Keratinocyte (primary cell): ENCODE data around the gene DLG2. TPM values are rescaled to one million over a fixed set of nuclear protein-coding genes. Genes with fewer than 3 reads are reported as not detected.

ENCODE experiments used
- DNase-seq: peaks from one replicate; pipeline ENCODE4 v3.0.0-alpha.2; 2011; ENCODE audit warnings: low read depth, missing footprints, low spot score
- FAIRE-seq: peaks from 2 replicates; lab custom pipeline; 2011; peaks lifted over from hg19 to GRCh38; lab: Jason Lieb, UNC
- H2AFZ ChIP-seq: 2 replicates; pipeline ENCODE4 v1.6.0; 2012; ENCODE audit warnings: low read length, control low read depth, inconsistent platforms; ENCODE audit not compliant: control insufficient read depth
- H3K27ac ChIP-seq: 2 replicates; pipeline ENCODE4 v1.5.1; 2011; ENCODE audit warnings: low read length; ENCODE audit not compliant: control insufficient read depth, insufficient read depth
- H3K27me3 ChIP-seq: 3 replicates; pipeline ENCODE4 v1.6.0; 2011; ENCODE audit warnings: low read length; ENCODE audit not compliant: control insufficient read depth, insufficient read depth; ENCODE audit errors: extremely low read depth
- H3K36me3 ChIP-seq, 2 experiments: 2 replicates in 1 of 2; 3 replicates in 1 of 2; pipeline ENCODE4 v1.5.1; 2011; ENCODE audit warnings: low read length in 2 of 2, mild to moderate bottlenecking in 1 of 2; ENCODE audit not compliant: control insufficient read depth in 2 of 2, insufficient read depth in 2 of 2; ENCODE audit errors: extremely low read depth in 1 of 2
- H3K4me1 ChIP-seq: 3 replicates; pipeline ENCODE4 v1.5.1; 2011; ENCODE audit warnings: low read length; ENCODE audit not compliant: control insufficient read depth, insufficient read depth; ENCODE audit errors: extremely low read depth
- H3K4me2 ChIP-seq: 3 replicates; pipeline ENCODE4 v1.6.0; 2011; ENCODE audit warnings: low read depth, low read length; ENCODE audit not compliant: control insufficient read depth, insufficient read depth; ENCODE audit errors: extremely low read depth
- H3K4me3 ChIP-seq, 3 experiments: fragments of 200-600 bp in 1 of 3; sonication (generic) in 1 of 3; 2 replicates in 2 of 3; 3 replicates in 1 of 3; pipeline ENCODE4 v1.5.1; 2011 to 2016; ENCODE audit warnings: low read length in 3 of 3, mild to moderate bottlenecking in 3 of 3, control low read depth in 2 of 3, inconsistent platforms in 1 of 3, low read depth in 1 of 3, mixed read lengths in 1 of 3, mixed run types in 1 of 3, moderate library complexity in 1 of 3; ENCODE audit not compliant: control insufficient read depth in 2 of 3, insufficient read depth in 2 of 3; ENCODE audit errors: extremely low read depth in 1 of 3
- H3K79me2 ChIP-seq: 2 replicates; pipeline ENCODE4 v1.6.0; 2012; ENCODE audit warnings: low read length; ENCODE audit not compliant: control insufficient read depth, insufficient read depth
- H3K9ac ChIP-seq: 3 replicates; pipeline ENCODE4 v1.6.0; 2011; ENCODE audit warnings: low read length; ENCODE audit not compliant: control insufficient read depth, insufficient read depth; ENCODE audit errors: extremely low read depth
- H3K9me1 ChIP-seq: 3 replicates; pipeline ENCODE4 v1.6.0; 2011; ENCODE audit warnings: low read length; ENCODE audit not compliant: control insufficient read depth, insufficient read depth; ENCODE audit errors: extremely low read depth
- H3K9me3 ChIP-seq: 2 replicates; pipeline ENCODE4 v1.5.1; 2012; ENCODE audit warnings: low read depth, low read length; ENCODE audit not compliant: control insufficient read depth
- H4K20me1 ChIP-seq: 3 replicates; pipeline ENCODE4 v1.6.0; 2011; ENCODE audit warnings: low read length; ENCODE audit not compliant: control insufficient read depth, insufficient read depth; ENCODE audit errors: extremely low read depth
- CTCF ChIP-seq, 3 experiments: IDR thresholded peaks in 1 of 3; conservative IDR thresholded peaks in 1 of 3; optimal IDR thresholded peaks in 1 of 3; 2 replicates in 2 of 3; 3 replicates in 1 of 3; pipeline versions ENCODE3 to v1.5.1; 2011; ENCODE audit warnings: low read length in 3 of 3, mild to moderate bottlenecking in 3 of 3, moderate library complexity in 2 of 3, control low read depth in 1 of 3, inconsistent platforms in 1 of 3; ENCODE audit not compliant: insufficient read depth in 2 of 3; ENCODE audit errors: extremely low read depth in 1 of 3
- EZH2 ChIP-seq: IDR thresholded peaks from one replicate; pipeline ENCODE4 v1.6.1; 2012; ENCODE audit warnings: inconsistent platforms, mild to moderate bottlenecking, low read length, moderate library complexity
- dilution Hi-C: fragments of 300-500 bp; cut with MboI; formaldehyde crosslinking; loops from one replicate; pipeline ENCODE4 v1.7.0; 2020; ENCODE audit warnings: low sequenced_read_pairs; ENCODE audit not compliant: extremely low pct_ligation_motif_present
- polyA plus RNA-seq, 5 experiments: library from polyadenylated mRNA; depleted of rRNA in 3 of 5; stranded (reverse) in 3 of 5; stranded (forward) in 1 of 5; unstranded in 1 of 5; fragments of >200 nt; gene quantifications; 1 replicate in 1 of 5; 2 replicates in 3 of 5; 3 replicates in 1 of 5; pipeline versions ENCODE4 v1.2.1 to v1.2.3, GENCODE V29; 2011 to 2012; ENCODE audit warnings: missing spikeins in 2 of 5, low read depth in 1 of 5, low replicate concordance in 1 of 5

The DLG2 gene
- polyA plus RNA-seq, 1 donor (not counting 4 experiments of a cell fraction or from before 2014, with no cell fraction given) = 0.55 TPM

- H3K27me3 ChIP-seq = no peaks in the 10 kb centered on the region
- H3K9me3 ChIP-seq = no peaks in the 10 kb centered on the region
- no peak overlapping the region for H2AFZ ChIP-seq
- TF ChIP-seq EZH2 = no peak
- TF ChIP-seq CTCF (optimal IDR thresholded peaks at IDR 0.05 in 1 of 3, IDR thresholded peaks at IDR 0.05 in 1 of 3, conservative IDR thresholded peaks at IDR 0.05 in 1 of 3; ENCODE audit: extremely low read depth in 1 of 3, insufficient read depth in 2 of 3, low read length in 3 of 3) = no peak
- H3K36me3 ChIP-seq = no peaks in the 10 kb centered on the region
- H3K4me2 ChIP-seq = no peak overlapping the region
- H3K9me1 ChIP-seq = no peaks in the 10 kb centered on the region
- no peak overlapping the region for H3K27ac ChIP-seq
- no peak for DNase-seq
- dilution Hi-C loops = no loop called here
- H3K4me1 ChIP-seq = peaks cover 6% of the 10 kb centered on the region
- H3K4me3 ChIP-seq = no peak overlapping the region
- H4K20me1 ChIP-seq = no peaks in the 10 kb centered on the region
- no peak overlapping the region for H3K9ac ChIP-seq
- H3K79me2 ChIP-seq = no peaks in the 10 kb centered on the region
- FAIRE-seq = no peak
Observed at GRCh38 chr11:83630211-83630610, 1996.9 kb downstream of the DLG2 start.

- dilution Hi-C loops = no loop called here
- peaks cover 7% of the 10 kb centered on the region for H3K4me1 ChIP-seq
- TF ChIP-seq CTCF (optimal IDR thresholded peaks at IDR 0.05 in 1 of 3, IDR thresholded peaks at IDR 0.05 in 1 of 3, conservative IDR thresholded peaks at IDR 0.05 in 1 of 3; ENCODE audit: extremely low read depth in 1 of 3, insufficient read depth in 2 of 3, low read length in 3 of 3) (no peak), EZH2 (no peak)
- no peaks in the 10 kb centered on the region for H4K20me1 ChIP-seq
- no peak overlapping the region for H3K4me3 ChIP-seq
- no peak overlapping the region for H3K9ac ChIP-seq
- no peaks in the 10 kb centered on the region for H3K79me2 ChIP-seq
- no peaks in the 10 kb centered on the region for H3K36me3 ChIP-seq
- H3K9me3 ChIP-seq = no peaks in the 10 kb centered on the region
- H3K27ac ChIP-seq = no peak overlapping the region
- FAIRE-seq = no peak
- no peaks in the 10 kb centered on the region for H3K27me3 ChIP-seq
- no peaks in the 10 kb centered on the region for H3K9me1 ChIP-seq
- H2AFZ ChIP-seq = no peak overlapping the region
- DNase-seq = no peak
- no peak overlapping the region for H3K4me2 ChIP-seq
Observed at GRCh38 chr11:83629775-83630174, 1997.4 kb downstream of the DLG2 start.
